Measurements from ENCODE around the gene CLMN.

DNA sequence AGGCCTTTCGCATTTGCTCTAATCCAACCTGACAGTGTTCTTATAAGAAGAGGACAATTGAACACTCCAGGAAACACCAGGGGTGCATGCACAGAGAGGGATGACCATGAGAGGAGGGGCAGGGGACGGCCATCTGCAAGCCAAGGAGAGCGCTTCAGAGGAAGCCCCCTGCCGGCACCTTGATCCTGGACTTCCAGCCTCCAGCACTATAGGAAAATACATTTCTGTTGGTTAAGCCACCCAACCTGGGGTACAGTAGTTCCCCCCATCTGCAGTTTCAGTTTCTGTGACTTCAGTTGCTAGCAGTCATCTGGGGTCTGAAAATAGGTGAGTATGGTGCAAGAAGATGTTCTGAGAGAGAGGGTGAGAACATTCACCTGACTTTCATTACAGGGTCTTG is 64.7 kb downstream of the CLMN start:
- TF ChIP-seq, protein P1, sequence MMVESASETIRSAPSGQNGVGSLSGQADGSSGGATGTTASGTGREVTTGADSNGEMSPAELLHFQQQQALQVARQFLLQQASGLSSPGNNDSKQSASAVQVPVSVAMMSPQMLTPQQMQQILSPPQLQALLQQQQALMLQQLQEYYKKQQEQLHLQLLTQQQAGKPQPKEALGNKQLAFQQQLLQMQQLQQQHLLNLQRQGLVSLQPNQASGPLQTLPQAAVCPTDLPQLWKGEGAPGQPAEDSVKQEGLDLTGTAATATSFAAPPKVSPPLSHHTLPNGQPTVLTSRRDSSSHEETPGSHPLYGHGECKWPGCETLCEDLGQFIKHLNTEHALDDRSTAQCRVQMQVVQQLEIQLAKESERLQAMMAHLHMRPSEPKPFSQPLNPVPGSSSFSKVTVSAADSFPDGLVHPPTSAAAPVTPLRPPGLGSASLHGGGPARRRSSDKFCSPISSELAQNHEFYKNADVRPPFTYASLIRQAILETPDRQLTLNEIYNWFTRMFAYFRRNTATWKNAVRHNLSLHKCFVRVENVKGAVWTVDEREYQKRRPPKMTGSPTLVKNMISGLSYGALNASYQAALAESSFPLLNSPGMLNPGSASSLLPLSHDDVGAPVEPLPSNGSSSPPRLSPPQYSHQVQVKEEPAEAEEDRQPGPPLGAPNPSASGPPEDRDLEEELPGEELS (CRISPR knock-in tag; IDR thresholded peaks at IDR 0.05; ENCODE audit: borderline replicate concordance) = no peak
- TF ChIP-seq ZNF830 (CRISPR knock-in tag; IDR thresholded peaks at IDR 0.05) (no peak), ZNF311 (CRISPR knock-in tag; IDR thresholded peaks at IDR 0.05) (no peak)

Measured in K562 (cell line).